ENCODE measurements around the gene MRNIP.

DNA sequence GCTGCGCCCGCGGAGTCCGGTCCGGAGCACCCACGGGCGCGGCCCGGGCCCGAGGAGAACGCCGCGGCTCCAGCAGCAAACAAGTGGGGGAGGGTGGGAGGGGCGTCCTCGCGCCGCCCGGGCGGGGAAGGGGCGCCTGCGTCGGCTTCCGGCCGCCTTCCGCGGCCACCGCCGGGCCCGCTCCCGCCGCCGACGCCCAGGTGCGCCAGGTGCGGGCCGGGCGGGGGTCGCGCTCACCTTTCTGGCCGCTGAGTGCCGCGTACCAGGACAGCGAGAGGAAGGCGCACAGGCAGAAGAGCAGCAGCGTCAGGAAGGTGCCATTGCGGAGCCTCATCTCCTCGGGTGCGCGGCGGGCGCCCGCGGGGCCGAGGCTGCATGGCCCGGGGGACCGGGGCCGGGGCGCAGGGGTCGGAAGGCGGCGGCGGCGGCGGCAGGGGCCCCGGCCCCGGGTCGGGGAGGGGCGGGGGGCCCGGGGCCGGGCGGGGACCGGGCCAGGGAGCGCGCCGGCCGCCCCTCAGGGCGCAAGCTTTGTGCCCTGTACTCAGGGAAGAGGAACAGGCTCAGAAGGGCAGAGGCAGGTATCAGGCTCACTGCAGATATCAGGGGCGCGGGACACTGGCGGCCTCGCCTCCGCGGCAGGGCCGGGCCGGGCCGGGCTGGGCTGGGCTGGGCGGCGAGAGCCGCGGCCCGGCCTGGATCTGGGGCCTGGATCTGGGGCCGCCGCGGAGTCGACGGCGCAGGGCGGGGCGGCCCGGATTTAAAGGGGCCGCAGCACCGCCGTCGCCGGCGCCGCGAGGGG is 52.2 kb downstream of the MRNIP start, which contains the start of gene MGAT4B:
- TF ChIP-seq, protein P1, sequence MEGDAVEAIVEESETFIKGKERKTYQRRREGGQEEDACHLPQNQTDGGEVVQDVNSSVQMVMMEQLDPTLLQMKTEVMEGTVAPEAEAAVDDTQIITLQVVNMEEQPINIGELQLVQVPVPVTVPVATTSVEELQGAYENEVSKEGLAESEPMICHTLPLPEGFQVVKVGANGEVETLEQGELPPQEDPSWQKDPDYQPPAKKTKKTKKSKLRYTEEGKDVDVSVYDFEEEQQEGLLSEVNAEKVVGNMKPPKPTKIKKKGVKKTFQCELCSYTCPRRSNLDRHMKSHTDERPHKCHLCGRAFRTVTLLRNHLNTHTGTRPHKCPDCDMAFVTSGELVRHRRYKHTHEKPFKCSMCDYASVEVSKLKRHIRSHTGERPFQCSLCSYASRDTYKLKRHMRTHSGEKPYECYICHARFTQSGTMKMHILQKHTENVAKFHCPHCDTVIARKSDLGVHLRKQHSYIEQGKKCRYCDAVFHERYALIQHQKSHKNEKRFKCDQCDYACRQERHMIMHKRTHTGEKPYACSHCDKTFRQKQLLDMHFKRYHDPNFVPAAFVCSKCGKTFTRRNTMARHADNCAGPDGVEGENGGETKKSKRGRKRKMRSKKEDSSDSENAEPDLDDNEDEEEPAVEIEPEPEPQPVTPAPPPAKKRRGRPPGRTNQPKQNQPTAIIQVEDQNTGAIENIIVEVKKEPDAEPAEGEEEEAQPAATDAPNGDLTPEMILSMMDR (IDR thresholded peaks at IDR 0.05) = no peak
- TF ChIP-seq POLR2A (IDR thresholded peaks at IDR 0.05) = peak; percentile 28 to 48
- peak; percentile 46 for TF ChIP-seq POLR2AphosphoS5 (IDR thresholded peaks at IDR 0.05)

All from gastroesophageal sphincter (tissue), 3 donors.